GM12878 (cell line): ENCODE data around the gene RAB11A. TPM values are rescaled to one million over a fixed set of nuclear protein-coding genes. Genes with fewer than 3 reads are reported as not detected.

Experiments
- ATAC-seq: fragments of 200-7000 bp; cut with Tn5 transposase; 3 replicates; pipeline ENCODE4 v1.9.1; 2020; ENCODE audit warnings: mild to moderate bottlenecking, moderate library complexity
- BruUV-seq: library from RNA; stranded (reverse); fragments of 400-500 nt; replicated peaks from 2 replicates; lab custom pipeline; 2021; lab: Mats Ljungman, UMichigan
- CTCF ChIA-PET: fragments of 300-600 bp; sonication (Branson Sonifier 250); formaldehyde crosslinking; extraction: SDS; loops from one replicate; lab custom pipeline; 2021; ENCODE audit warnings: inconsistent platforms; lab: Yijun Ruan, JAX
- POLR2A ChIA-PET: fragments of 350-600 bp; formaldehyde crosslinking; extraction: SDS; loops from one replicate; lab custom pipeline; 2021; ENCODE audit warnings: inconsistent platforms; lab: Charles Lee
- RAD21 ChIA-PET: fragments of 300-600 bp; sonication (Branson Sonifier 250); formaldehyde crosslinking; loops from one replicate; lab custom pipeline; 2023; ENCODE audit warnings: antibody characterized with exemption; ENCODE audit not compliant: unreplicated experiment; lab: Charles Lee
- SMC1A ChIA-PET: fragments of 300-600 bp; sonication (Branson Sonifier 250); formaldehyde crosslinking; loops from one replicate; lab custom pipeline; 2023; ENCODE audit not compliant: unreplicated experiment, uncharacterized antibody; lab: Charles Lee
- DNase-seq: peaks from one replicate; pipeline ENCODE4 v3.0.0-alpha.2; 2011; ENCODE audit warnings: low read depth, low spot score
- FAIRE-seq: peaks from 3 replicates; lab custom pipeline; 2011; peaks lifted over from hg19 to GRCh38; lab: Jason Lieb, UNC
- H2AFZ ChIP-seq: 2 replicates; pipeline ENCODE4 v1.6.0; 2011; ENCODE audit warnings: low read depth, low read length, control low read depth; ENCODE audit not compliant: control insufficient read depth
- H3K27ac ChIP-seq: 2 replicates; pipeline ENCODE4 v1.5.1; 2011; ENCODE audit warnings: control low read depth; ENCODE audit not compliant: control insufficient read depth, insufficient read depth
- H3K27me3 ChIP-seq, 2 experiments: replicated peaks in 1 of 2; 2 replicates each; pipeline versions ENCODE4 v1.6.0 to v1.6.1; 2011; ENCODE audit warnings: low read length in 1 of 2; ENCODE audit not compliant: control insufficient read depth in 2 of 2, insufficient read depth in 2 of 2
- H3K36me3 ChIP-seq, 2 experiments: 2 replicates each; pipeline ENCODE4 v1.5.1; 2011; ENCODE audit warnings: low read length in 1 of 2; ENCODE audit not compliant: control insufficient read depth in 2 of 2, insufficient read depth in 2 of 2
- H3K4me1 ChIP-seq: 2 replicates; pipeline ENCODE4 v1.6.1; 2011; ENCODE audit warnings: mild to moderate bottlenecking, low read length, moderate library complexity, mixed read lengths; ENCODE audit not compliant: control insufficient read depth, insufficient read depth
- H3K4me2 ChIP-seq: 2 replicates; pipeline ENCODE4 v1.6.0; 2011; ENCODE audit warnings: control low read depth; ENCODE audit not compliant: control insufficient read depth, insufficient read depth
- H3K4me3 ChIP-seq: fragments of 200-600 bp; sonication (generic); 2 replicates; pipeline ENCODE4 v1.5.1; 2016
- H3K79me2 ChIP-seq: 2 replicates; pipeline ENCODE4 v1.6.0; 2011; ENCODE audit warnings: low read length; ENCODE audit not compliant: control insufficient read depth, insufficient read depth
- H3K9ac ChIP-seq: 2 replicates; pipeline ENCODE4 v1.8.0; 2011; ENCODE audit warnings: low read length, control low read depth, mixed read lengths; ENCODE audit not compliant: control insufficient read depth, insufficient read depth
- H3K9me3 ChIP-seq: replicated peaks from 3 replicates; pipeline ENCODE4 v1.5.1; 2011; ENCODE audit warnings: mild to moderate bottlenecking, low read length; ENCODE audit not compliant: control insufficient read depth, insufficient read depth
- H4K20me1 ChIP-seq: 2 replicates; pipeline ENCODE4 v1.6.0; 2011; ENCODE audit not compliant: control insufficient read depth, insufficient read depth
- ATF7 ChIP-seq: fragments of 450-650 bp; IDR thresholded peaks from 2 replicates; pipeline ENCODE4 v1.6.1; 2016; ENCODE audit warnings: low read depth, mild to moderate bottlenecking
- BACH1 ChIP-seq: fragments of 450-650 bp; IDR thresholded peaks from 2 replicates; pipeline ENCODE4 v1.6.1; 2017; ENCODE audit warnings: mild to moderate bottlenecking, borderline replicate concordance
- BCL11A ChIP-seq: IDR thresholded peaks from 2 replicates; pipeline ENCODE4 v1.6.1; 2011; ENCODE audit warnings: low read depth, low read length
- BRCA1 ChIP-seq: IDR thresholded peaks from 2 replicates; pipeline ENCODE4 v1.6.1; 2011; ENCODE audit warnings: low read depth, low read length, improper control_type of control experiment
- FOS ChIP-seq: IDR thresholded peaks from 3 replicates; pipeline ENCODE4 v1.6.1; 2011; ENCODE audit warnings: borderline replicate concordance; ENCODE audit not compliant: insufficient read length; ENCODE audit errors: extremely low read depth
- IKZF1 ChIP-seq: fragments of 450-650 bp; conservative IDR thresholded peaks from 2 replicates; pipeline ENCODE4 v1.6.1; 2017; ENCODE audit warnings: antibody characterized with exemption, mild to moderate bottlenecking
- IKZF2 ChIP-seq, 2 experiments: fragments of 450-650 bp; IDR thresholded peaks; 2 replicates each; pipeline ENCODE4 v1.6.1; 2017; ENCODE audit warnings: mild to moderate bottlenecking in 2 of 2, moderate library complexity in 2 of 2
- JUNB ChIP-seq: IDR thresholded peaks from 2 replicates; pipeline ENCODE4 v1.6.1; 2016; ENCODE audit warnings: antibody characterized with exemption, mild to moderate bottlenecking
- MEF2B ChIP-seq: fragments of 450-650 bp; IDR thresholded peaks from 2 replicates; pipeline ENCODE4 v1.6.1; 2018; ENCODE audit warnings: mild to moderate bottlenecking, moderate library complexity; ENCODE audit not compliant: partially characterized antibody, poor library complexity, severe bottlenecking
- MTA2 ChIP-seq: fragments of 450-650 bp; IDR thresholded peaks from 2 replicates; pipeline ENCODE4 v1.6.1; 2016; ENCODE audit warnings: low read depth, mild to moderate bottlenecking, moderate library complexity
- NBN ChIP-seq: fragments of 450-650 bp; IDR thresholded peaks from 2 replicates; pipeline ENCODE4 v1.6.1; 2016
- NFIC ChIP-seq: IDR thresholded peaks from 2 replicates; pipeline ENCODE4 v1.6.1; 2012; ENCODE audit warnings: low read depth, mild to moderate bottlenecking, inconsistent platforms, low read length, moderate library complexity
- NFYA ChIP-seq: IDR thresholded peaks from 2 replicates; pipeline ENCODE4 v1.6.1; 2011; ENCODE audit warnings: low read depth, mild to moderate bottlenecking, low read length, improper control_type of control experiment, borderline replicate concordance
- PRDM15 ChIP-seq: fragments of 450-650 bp; formaldehyde crosslinking; IDR thresholded peaks from 2 replicates; pipeline ENCODE4 v1.4.0; 2020; ENCODE audit warnings: mild to moderate bottlenecking, moderate library complexity
- RELB ChIP-seq: fragments of 450-650 bp; IDR thresholded peaks from 2 replicates; pipeline ENCODE4 v1.6.1; 2017; ENCODE audit warnings: low read depth, mild to moderate bottlenecking, moderate library complexity
- SPI1 ChIP-seq: IDR thresholded peaks from 2 replicates; pipeline ENCODE4 v1.6.1; 2011; ENCODE audit warnings: low read depth, mild to moderate bottlenecking, low read length, moderate library complexity, borderline replicate concordance; ENCODE audit not compliant: insufficient read depth
- TCF3 ChIP-seq: IDR thresholded peaks from 2 replicates; pipeline ENCODE4 v1.6.1; 2012; ENCODE audit warnings: low read depth, mild to moderate bottlenecking, low read length, borderline replicate concordance; ENCODE audit not compliant: insufficient read depth
- WGBS: methylation state at CpG from one replicate; pipeline ENCODE4 v1.1.6; 2016; ENCODE audit warnings: low lambda C conversion rate; ENCODE audit not compliant: insufficient replicate concordance, insufficient coverage; ENCODE audit errors: missing lambda C conversion rate; 5-methylcytosine and 5-hydroxymethylcytosine counted together
- in situ Hi-C: fragments of 300-500 bp; cut with MboI; formaldehyde crosslinking; loops from 9 replicates; pipeline ENCODE4 v1.14.3; 2018; ENCODE audit warnings: mixed read lengths
- intact Hi-C: fragments of 100-400 bp; cut with micrococcal nuclease; formaldehyde crosslinking; loops from one replicate; pipeline ENCODE4 v1.14.2; 2022; ENCODE audit not compliant: unreplicated experiment
- polyA plus RNA-seq, 11 experiments: library from polyadenylated mRNA; depleted of rRNA in 4 of 11; unstranded in 6 of 11; stranded (reverse) in 5 of 11; fragments of >200 nt; fragmentation: Nextera tagmentation in 4 of 11; fragmentation: Illumina TruSeq in 1 of 11; extraction: Ambion mirVana in 4 of 11; extraction: Trizol in 1 of 11; gene quantifications; 1 replicate in 1 of 11; 2 replicates in 10 of 11; pipeline versions ENCODE4 v1.2.1 to v1.2.3, GENCODE V29; 2011 to 2016; ENCODE audit warnings: inconsistent platforms in 2 of 11, missing spikeins in 2 of 11, low read depth in 1 of 11
- total RNA-seq, 4 experiments: library from RNA; depleted of rRNA in 3 of 4; stranded (reverse); fragments of >200 nt in 3 of 4; fragmentation: Illumina TruSeq in 1 of 4; extraction: Trizol in 1 of 4; gene quantifications; 2 replicates each; pipeline versions ENCODE4 v1.2.1 to v1.2.3, GENCODE V29; 2013 to 2021

Gene RAB11A
- total and polyA plus RNA-seq, 10 of the 15 experiments (the other 5 are each of a cell fraction or from before 2014, with no cell fraction given) = 128 to 387 (median 224) TPM

GRCh38 chr15:65902373-65902772, 33.1 kb downstream of the RAB11A start (continued):
- TF ChIP-seq TCF3 (no peak), FOS (no peak), NBN (0 out of 2 replicates have a peak, but pooled peaks have one; percentile 17), NFYA (no peak), BRCA1 (no peak)
- TF ChIP-seq, all 136 proteins: peak for 11

DNA sequence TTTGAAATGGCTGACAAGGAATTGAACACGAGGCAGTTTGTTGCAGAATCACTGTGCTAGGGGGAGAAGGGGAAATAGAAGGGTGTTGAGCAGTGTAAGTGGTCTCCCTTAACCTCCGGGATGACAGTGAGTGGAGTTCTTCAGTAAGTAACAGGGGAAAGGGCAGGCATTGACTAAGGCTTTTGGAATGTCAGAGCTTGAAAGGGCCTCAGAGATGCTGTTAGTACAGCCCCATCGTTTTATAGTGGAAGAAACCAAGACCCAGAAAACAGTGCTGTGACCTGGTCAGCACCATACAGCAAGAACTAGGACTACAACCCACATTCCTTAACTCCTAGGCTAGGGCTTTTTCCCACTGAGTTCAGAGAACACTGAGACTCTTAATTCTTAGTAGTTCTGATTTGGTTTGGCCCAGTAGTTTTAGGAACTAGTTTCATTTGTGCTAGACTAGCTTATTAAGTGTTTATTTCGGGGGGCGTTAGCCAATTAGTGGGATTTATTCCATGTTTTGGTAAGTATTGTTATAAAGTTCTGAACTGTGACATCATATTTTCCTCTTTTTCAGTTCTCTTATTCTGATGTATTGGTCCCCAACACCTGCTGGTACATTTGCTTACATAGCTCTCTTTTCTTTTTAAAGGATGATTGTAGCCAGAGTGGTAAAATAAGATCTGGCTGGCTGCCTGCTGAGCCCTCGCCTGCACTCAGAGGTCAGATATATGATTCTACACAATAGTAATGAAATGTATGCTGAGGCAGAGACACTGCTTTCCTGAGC, 34.2 kb downstream of the RAB11A start:
- DNase-seq (no peak), ATAC-seq (peak; percentile 69), FAIRE-seq (no peak)
- peaks cover 27% of the 10 kb centered on the region for H3K4me1 ChIP-seq
- CTCF ChIA-PET = interaction anchor here (0.6 to 3.2 kb wide), 14 partner anchors 9 to 293 kb away, joined by 3 to 30 read pairs (median 4); partner anchors contain the start of genes INTS14 and RAB11A
- no peaks in the 10 kb centered on the region for H3K9me3 ChIP-seq
- no peak overlapping the region for H3K9ac ChIP-seq
- no TSS peak for BruUV-seq
- RAD21 ChIA-PET = interaction anchor here (0.6 to 3.8 kb wide), 15 partner anchors 8 to 774 kb away, joined by 3 to 57 read pairs (median 4); partner anchors contain the start of gene RAB11A
- no peaks in the 10 kb centered on the region for H3K79me2 ChIP-seq
- H3K36me3 ChIP-seq = peaks cover 2 to 24% of the 10 kb centered on the region in 2 experiments
- H3K27me3 ChIP-seq = no peaks in the 10 kb centered on the region
- intact Hi-C loops = no loop called here
- in situ Hi-C loops = no loop called here
- POLR2A ChIA-PET = interaction anchor here (0.7 to 2.5 kb wide), 8 partner anchors 10 to 34 kb away, joined by 3 to 23 read pairs (median 6); partner anchors contain the start of gene RAB11A
- no peaks in the 10 kb centered on the region for H4K20me1 ChIP-seq
- WGBS = 89% methylated on average over 6 of the region's 6 CpGs
- no peak overlapping the region for H3K4me2 ChIP-seq
- SMC1A ChIA-PET = interaction anchor here (0.6 to 7.6 kb wide), 14 partner anchors 12 to 1882 kb away, joined by 3 to 70 read pairs (median 4); partner anchors contain the start of gene RAB11A
- H3K27ac ChIP-seq = peak overlapping the region; percentile 63
- H2AFZ ChIP-seq = no peak overlapping the region
- H3K4me3 ChIP-seq = no peak overlapping the region
- TF ChIP-seq RELB (peak; percentile 67; the same call in 1 of the 2 replicates), NFIC (peak; percentile 40; the same call in 1 of the 2 replicates), MTA2 (peak; percentile 94), PRDM15 (no peak), IKZF2 (IDR thresholded peaks at IDR 0.05) (peak; percentile 90 to 92), IKZF1 (peak; percentile 90), BACH1 (no peak), BCL11A (peak; percentile 43; the same call in 1 of the 2 replicates), MEF2B (peak; percentile 52), JUNB (peak; percentile 13; the same call in 1 of the 2 replicates), ATF7 (peak; percentile 93), SPI1 (peak; percentile 52)
